ENCODE measurements around the gene SELENBP1. TPM values are rescaled to one million over a fixed set of nuclear protein-coding genes. Genes with fewer than 3 reads are reported as not detected.

SELENBP1 gene
- total and polyA plus RNA-seq, 10 donors = 17.3 to 114 (median 81.2) TPM

DNA sequence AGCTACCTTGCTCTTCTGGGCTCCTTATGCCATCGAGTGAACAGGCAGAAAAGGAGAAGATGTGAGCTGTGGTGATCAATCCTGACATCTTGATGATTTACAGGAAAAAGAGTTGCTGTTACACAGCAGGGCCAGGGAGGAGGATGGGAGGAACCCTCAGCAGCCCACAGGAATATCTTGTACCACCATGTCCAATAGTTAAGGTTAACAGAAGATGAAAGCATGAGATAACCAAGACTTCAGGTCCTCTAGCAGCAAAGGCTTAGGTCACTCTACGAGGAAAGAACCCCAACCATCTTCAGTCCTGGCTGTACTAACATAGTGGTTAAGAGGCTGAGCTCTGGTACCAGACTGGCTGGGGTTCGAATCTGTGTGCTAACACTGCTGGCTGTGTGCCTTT, 12.1 kb upstream of the SELENBP1 start:
- Histone ChIP-seq H3K36me3 (no peaks in the 10 kb centered on the region), H3K4me3 (no peak overlapping the region), H3K9me3 (no peaks in the 10 kb centered on the region), H3K27me3 (replicated peaks in 1 of 7) (no peaks in the 10 kb centered on the region), H3K4me1 (no peaks in the 10 kb centered on the region), H3K27ac (no peak overlapping the region)
- 69 to 93% (median 75%) methylated on average over 3 of the region's 3 CpGs for WGBS, 5 donors
- no peak for DNase-seq
- TF ChIP-seq POLR2A (IDR thresholded peaks at IDR 0.05) (no peak), POLR2AphosphoS5 (IDR thresholded peaks at IDR 0.05) (no peak)
- TF ChIP-seq, protein P1, sequence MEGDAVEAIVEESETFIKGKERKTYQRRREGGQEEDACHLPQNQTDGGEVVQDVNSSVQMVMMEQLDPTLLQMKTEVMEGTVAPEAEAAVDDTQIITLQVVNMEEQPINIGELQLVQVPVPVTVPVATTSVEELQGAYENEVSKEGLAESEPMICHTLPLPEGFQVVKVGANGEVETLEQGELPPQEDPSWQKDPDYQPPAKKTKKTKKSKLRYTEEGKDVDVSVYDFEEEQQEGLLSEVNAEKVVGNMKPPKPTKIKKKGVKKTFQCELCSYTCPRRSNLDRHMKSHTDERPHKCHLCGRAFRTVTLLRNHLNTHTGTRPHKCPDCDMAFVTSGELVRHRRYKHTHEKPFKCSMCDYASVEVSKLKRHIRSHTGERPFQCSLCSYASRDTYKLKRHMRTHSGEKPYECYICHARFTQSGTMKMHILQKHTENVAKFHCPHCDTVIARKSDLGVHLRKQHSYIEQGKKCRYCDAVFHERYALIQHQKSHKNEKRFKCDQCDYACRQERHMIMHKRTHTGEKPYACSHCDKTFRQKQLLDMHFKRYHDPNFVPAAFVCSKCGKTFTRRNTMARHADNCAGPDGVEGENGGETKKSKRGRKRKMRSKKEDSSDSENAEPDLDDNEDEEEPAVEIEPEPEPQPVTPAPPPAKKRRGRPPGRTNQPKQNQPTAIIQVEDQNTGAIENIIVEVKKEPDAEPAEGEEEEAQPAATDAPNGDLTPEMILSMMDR (IDR thresholded peaks at IDR 0.05 in 8 of 11, conservative IDR thresholded peaks at IDR 0.05 in 3 of 11) = no peak
- intact Hi-C loops (cut with DNase I; ENCODE audit: low total_unique reads) = no loop called here

DNA sequence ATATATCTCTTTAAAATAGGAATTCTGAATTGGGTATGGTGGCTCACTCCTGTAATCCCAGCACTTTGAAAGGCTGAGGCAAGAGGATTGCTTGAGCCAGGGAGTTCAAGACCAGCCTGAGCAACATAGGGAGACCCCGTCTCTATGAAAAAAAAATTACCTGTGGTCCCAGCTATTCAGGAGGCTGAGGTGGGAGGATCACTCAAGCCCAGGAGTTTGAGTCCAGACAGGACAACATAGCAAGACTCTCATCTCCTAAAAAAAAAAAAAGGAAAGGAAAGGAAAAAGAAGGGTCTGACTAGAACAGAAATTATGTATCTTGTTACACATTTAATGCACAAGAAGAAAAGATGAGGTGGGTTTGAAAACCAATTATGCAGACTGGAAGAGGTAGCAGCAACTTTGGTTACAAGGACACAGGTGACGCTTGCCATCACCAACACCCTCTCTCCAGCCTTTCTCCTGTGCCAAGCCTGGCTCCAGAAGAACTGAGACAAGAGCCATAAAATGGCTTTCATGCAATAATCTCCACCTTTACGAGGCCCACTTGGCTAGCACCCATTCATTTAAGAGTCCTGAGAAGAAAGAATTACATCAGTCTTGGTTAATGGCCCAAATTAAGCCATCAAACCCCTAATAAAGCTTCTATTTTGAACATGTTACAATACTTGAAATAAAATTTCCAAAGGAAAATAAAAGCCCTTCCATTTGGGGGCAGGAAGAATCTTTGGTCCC, 4.8 kb upstream of the SELENBP1 start:
- no peaks in the 10 kb centered on the region for H3K36me3 ChIP-seq

DNA sequence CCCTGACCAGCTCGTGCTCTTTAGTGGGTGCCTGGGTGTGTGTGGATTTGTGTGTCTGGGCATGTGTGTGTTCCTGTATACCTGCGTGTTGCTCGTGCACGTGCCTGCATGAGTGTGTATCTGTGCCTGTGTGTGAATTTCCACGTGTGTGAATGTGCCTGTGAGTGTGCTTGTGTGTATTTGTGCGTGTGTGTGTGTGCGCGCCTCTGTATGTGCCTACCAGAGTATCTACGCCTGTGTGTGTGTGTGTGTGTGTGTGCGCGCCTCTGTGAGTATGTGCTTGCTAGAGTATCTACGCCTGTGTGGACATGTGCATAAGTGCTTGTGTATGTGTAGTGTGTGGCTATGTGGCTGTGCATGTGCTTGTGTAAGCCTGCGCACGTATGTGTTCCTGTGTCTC, 691 bp upstream of the SELENBP1 start:
- intact Hi-C loops (cut with DNase I; ENCODE audit: low total_unique reads) = no loop called here
- TF ChIP-seq POLR2AphosphoS5 (IDR thresholded peaks at IDR 0.05) (no peak), POLR2A (IDR thresholded peaks at IDR 0.05) (no peak)
- TF ChIP-seq, protein P1 (IDR thresholded peaks at IDR 0.05 in 8 of 11, conservative IDR thresholded peaks at IDR 0.05 in 3 of 11) = no peak

More for the DNA sequence above, 4.8 kb upstream of the SELENBP1 start:
- H3K4me1 ChIP-seq = peaks cover 0 to 8% (median 2%) of the 10 kb centered on the region in 6 donors
- no peaks in the 10 kb centered on the region for H3K27me3 ChIP-seq (replicated peaks in 1 of 7)
- WGBS, 5 donors = 80 to 84% (median 83%) methylated on average over 3 of the region's 3 CpGs
- intact Hi-C loops (cut with DNase I; ENCODE audit: low total_unique reads) = no loop called here
- no peak overlapping the region for H3K4me3 ChIP-seq
- no peaks in the 10 kb centered on the region for H3K9me3 ChIP-seq
- no peak overlapping the region for H3K27ac ChIP-seq
- TF ChIP-seq, protein P1 (IDR thresholded peaks at IDR 0.05 in 8 of 11, conservative IDR thresholded peaks at IDR 0.05 in 3 of 11) = no peak
- TF ChIP-seq POLR2AphosphoS5 (IDR thresholded peaks at IDR 0.05) (no peak), POLR2A (IDR thresholded peaks at IDR 0.05) (no peak)
- no peak for DNase-seq

DNA sequence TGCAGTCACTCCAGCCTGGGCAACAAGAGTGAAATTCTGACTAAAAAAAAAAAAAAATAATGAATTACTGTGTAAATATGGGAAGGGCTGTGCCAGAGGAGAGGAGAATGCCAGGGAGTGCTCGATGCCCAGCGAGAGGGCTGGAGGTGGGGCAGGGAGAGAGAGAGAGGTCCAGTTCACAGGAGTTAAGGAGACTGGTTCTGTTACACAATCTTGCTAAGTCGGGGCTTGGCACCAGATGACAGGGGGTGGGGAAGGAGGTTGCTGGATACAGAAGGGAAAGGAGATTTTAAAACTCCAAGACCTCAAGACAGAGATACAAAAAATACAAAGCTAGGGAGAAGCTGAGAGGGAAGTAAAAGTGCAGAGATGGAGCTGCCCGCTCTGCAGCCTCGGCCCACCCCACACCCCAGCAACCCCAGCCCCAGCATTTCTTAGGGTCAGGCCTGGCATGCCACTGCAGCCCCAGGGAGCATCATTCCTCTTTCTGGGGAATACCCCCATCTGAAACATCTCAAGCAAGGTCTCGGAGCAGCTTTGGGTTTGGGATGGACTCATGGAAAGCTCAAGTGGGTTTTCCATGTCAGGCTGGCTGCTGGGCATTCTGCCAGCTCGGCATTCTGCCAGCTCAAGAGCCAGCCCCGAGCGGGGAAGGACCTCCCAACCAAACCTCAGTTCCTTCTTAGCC, 991 bp downstream of the SELENBP1 start:
- H3K9me3 ChIP-seq = no peaks in the 10 kb centered on the region
- H3K4me3 ChIP-seq = peak overlapping the region in 6 of 8 donors; percentile 23 to 67 (median 42)
- peak overlapping the region in 7 of 8 donors; percentile 61 to 89 (median 84) for H3K27ac ChIP-seq
- 38 to 61% (median 45%) methylated on average over 7 to 9 of the region's 9 CpGs for WGBS, 5 donors
- H3K4me1 ChIP-seq = peaks cover 18 to 63% (median 47%) of the 10 kb centered on the region in 6 donors
- TF ChIP-seq, protein P1 (IDR thresholded peaks at IDR 0.05 in 8 of 11, conservative IDR thresholded peaks at IDR 0.05 in 3 of 11) = no peak
- TF ChIP-seq POLR2A (IDR thresholded peaks at IDR 0.05) (no peak), POLR2AphosphoS5 (IDR thresholded peaks at IDR 0.05) (peak in 2 of 3 donors; percentile 18 to 35)
- no peak for DNase-seq
- intact Hi-C loops (cut with DNase I; ENCODE audit: low total_unique reads) = no loop called here
- peaks cover 0 to 16% (median 0%) of the 10 kb centered on the region in 6 donors for H3K36me3 ChIP-seq
- no peaks in the 10 kb centered on the region for H3K27me3 ChIP-seq (replicated peaks in 1 of 7)

More for the DNA sequence above, 691 bp upstream of the SELENBP1 start:
- no peaks in the 10 kb centered on the region for H3K9me3 ChIP-seq
- H3K27ac ChIP-seq = peak overlapping the region in 4 of 8 donors; percentile 78 to 89 (median 84)
- WGBS, 5 donors = 93 to 97% (median 95%) methylated on average over 10 to 14 of the region's 14 CpGs
- no peaks in the 10 kb centered on the region for H3K27me3 ChIP-seq (replicated peaks in 1 of 7)
- H3K36me3 ChIP-seq = peaks cover 0 to 11% (median 0%) of the 10 kb centered on the region in 6 donors
- H3K4me1 ChIP-seq = peaks cover 18 to 49% (median 39%) of the 10 kb centered on the region in 6 donors
- DNase-seq = no peak
- no peak overlapping the region for H3K4me3 ChIP-seq

Data from spleen (tissue), 11 donors.